NCI-H748 treated with DMSO at 0.1 percent for 48 hours (cell line): ENCODE measurements around the gene MRLN.
"Not testable (repeated sequence)": the region's sequence is repeated elsewhere in the genome, so short reads cannot be mapped to it uniquely, and the experiment has no call there.

Experiments used
- DNase-seq: peaks from one replicate; lab custom pipeline; 2025; lab: John Stamatoyannopoulos, UW

The MRLN gene

GRCh38 chr10:59753267-59753666, at the start of gene MRLN:
Gene MRLN (minus strand): TSS chr10:59753455.
- DNase-seq: no peak

- DNase-seq: no peak
Observed at GRCh38 chr10:59801171-59801570, 47.9 kb upstream of the MRLN start.

GRCh38 chr10:59799421-59799820, 46.2 kb upstream of the MRLN start:
- DNase-seq: no peak

- DNase-seq: no peak
Observed at GRCh38 chr10:59793919-59794318, 40.7 kb upstream of the MRLN start.

- DNase-seq: no peak
Observed at GRCh38 chr10:59792812-59793211, 39.6 kb upstream of the MRLN start.

GRCh38 chr10:59791601-59792000, 38.3 kb upstream of the MRLN start:
- DNase-seq: no peak

- not testable (repeated sequence) for DNase-seq
Observed at GRCh38 chr10:59790080-59790479, 36.8 kb upstream of the MRLN start.

- DNase-seq: not testable (repeated sequence)
Observed at GRCh38 chr10:59788914-59789313, 35.7 kb upstream of the MRLN start.

GRCh38 chr10:59787032-59787431, 33.8 kb upstream of the MRLN start:
- not testable (repeated sequence) for DNase-seq

- DNase-seq: not testable (repeated sequence)
Observed at GRCh38 chr10:59785476-59785875, 32.2 kb upstream of the MRLN start.

GRCh38 chr10:59781511-59781910, 28.3 kb upstream of the MRLN start:
- DNase-seq: no peak

- no peak for DNase-seq
Observed at GRCh38 chr10:59779756-59780533, 26.7 kb upstream of the MRLN start.

GRCh38 chr10:59774451-59774850, 21.2 kb upstream of the MRLN start:
- DNase-seq: no peak

GRCh38 chr10:59773088-59773487, 19.8 kb upstream of the MRLN start:
- DNase-seq: no peak

- DNase-seq: no peak
Observed at GRCh38 chr10:59771162-59771807, 18.0 kb upstream of the MRLN start.

GRCh38 chr10:59770689-59771088, 17.4 kb upstream of the MRLN start:
- DNase-seq: no peak

- DNase-seq: no peak
Observed at GRCh38 chr10:59762505-59762904, 9.2 kb upstream of the MRLN start.

- no peak for DNase-seq
Observed at GRCh38 chr10:59757966-59758365, 4.7 kb upstream of the MRLN start.

GRCh38 chr10:59754951-59755350, 1.7 kb upstream of the MRLN start:
- DNase-seq: no peak

GRCh38 chr10:59752278-59752940, 846 bp downstream of the MRLN start:
- DNase-seq: no peak

- no peak for DNase-seq
Observed at GRCh38 chr10:59750155-59750945, 2.9 kb downstream of the MRLN start.

- no peak for DNase-seq
Observed at GRCh38 chr10:59748834-59749233, 4.4 kb downstream of the MRLN start.
